Endodermal cell (in vitro differentiated cells): ENCODE results near the gene TREX2. TPM values are rescaled to one million over a fixed set of nuclear protein-coding genes. Genes with fewer than 3 reads are reported as not detected.

Source experiments
- DNase-seq: peaks from one replicate; pipeline ENCODE4 v3.0.0-alpha.2; 2017
- H3K27ac ChIP-seq: 2 replicates; pipeline ENCODE4 v1.5.1; 2013; ENCODE audit warnings: mild to moderate bottlenecking, low read depth, low read length, moderate library complexity
- H3K27me3 ChIP-seq: 2 replicates; pipeline ENCODE4 v1.6.1; 2013; ENCODE audit warnings: mild to moderate bottlenecking, low read length, moderate library complexity; ENCODE audit not compliant: insufficient read depth, control insufficient read depth, poor library complexity, severe bottlenecking
- H3K36me3 ChIP-seq: 2 replicates; pipeline ENCODE4 v1.7.0; 2013; ENCODE audit warnings: mild to moderate bottlenecking, low read length, moderate library complexity; ENCODE audit not compliant: control insufficient read depth, insufficient read depth
- H3K4me1 ChIP-seq: one replicate; pipeline ENCODE4 v1.7.0; 2013; ENCODE audit warnings: low read length; ENCODE audit not compliant: control insufficient read depth, insufficient read depth
- H3K4me3 ChIP-seq: 2 replicates; pipeline ENCODE4 v1.5.1; 2013; ENCODE audit warnings: mild to moderate bottlenecking, low read length, moderate library complexity
- H3K9ac ChIP-seq: 2 replicates; pipeline ENCODE4 v1.6.1; 2013; ENCODE audit warnings: mild to moderate bottlenecking, low read length, moderate library complexity; ENCODE audit not compliant: poor library complexity, severe bottlenecking; ENCODE audit errors: extremely low read depth
- H3K9me3 ChIP-seq: 2 replicates; pipeline ENCODE4 v1.6.1; 2013; ENCODE audit warnings: mild to moderate bottlenecking, low read length, moderate library complexity; ENCODE audit not compliant: control insufficient read depth
- H3K27ac Mint-ChIP-seq: 2 replicates; pipeline ENCODE4 v1.8.0; 2020; ENCODE audit warnings: mixed read lengths
- H3K27me3 Mint-ChIP-seq: 2 replicates; pipeline ENCODE4 v1.8.0; 2021; ENCODE audit warnings: mild to moderate bottlenecking, mixed read lengths; ENCODE audit not compliant: insufficient read depth
- H3K36me3 Mint-ChIP-seq: 2 replicates; pipeline ENCODE4 v1.8.0; 2020; ENCODE audit warnings: low read depth, mixed read lengths
- H3K4me1 Mint-ChIP-seq: 2 replicates; pipeline ENCODE4 v1.8.0; 2020; ENCODE audit warnings: mixed read lengths
- H3K4me3 Mint-ChIP-seq: 2 replicates; pipeline ENCODE4 v1.8.0; 2020; ENCODE audit warnings: mild to moderate bottlenecking, moderate library complexity, mixed read lengths
- H3K9me3 Mint-ChIP-seq: 2 replicates; pipeline ENCODE4 v1.8.0; 2020; ENCODE audit warnings: mild to moderate bottlenecking, mixed read lengths
- CTCF ChIP-seq: fragments of 200-600 bp; sonication (generic); conservative IDR thresholded peaks from 2 replicates; pipeline ENCODE4 v1.5.0; 2021; ENCODE audit warnings: antibody characterized with exemption, mild to moderate bottlenecking
- WGBS, 2 experiments: methylation state at CpG; one replicate each; pipeline versions ENCODE4 v1.1.5 to v1.1.7; 2013; ENCODE audit warnings: missing lambda C conversion rate in 2 of 2, mixed read lengths in 1 of 2; ENCODE audit not compliant: insufficient coverage in 1 of 2, insufficient read length in 1 of 2; 5-methylcytosine and 5-hydroxymethylcytosine counted together
- total RNA-seq, 2 donors: library from RNA; stranded (reverse); fragmentation: NEBNext Ultra II Directional in 1 of 2; extraction: Animal tissue kit (Norgen Biotek cat#: 25700) in 1 of 2; gene quantifications; 2 replicates in 1 of 2; 3 replicates in 1 of 2; pipeline ENCODE4 v1.2.1, GENCODE V29; 2021

Gene TREX2
- total RNA-seq, 2 donors from 2014 or later: 0.35 to 0.70 TPM

GRCh38 chrX:153476666-153477363, 31.0 kb upstream of the TREX2 start:
- H3K27ac Mint-ChIP-seq: no peak overlapping the region
- DNase-seq: no peak
- Histone ChIP-seq H3K9ac (no peak overlapping the region), H3K4me3 (no peak overlapping the region), H3K27ac (no peak overlapping the region), H3K27me3 (peaks cover 9% of the 10 kb centered on the region), H3K4me1 (no peaks in the 10 kb centered on the region), H3K9me3 (no peaks in the 10 kb centered on the region), H3K36me3 (no peaks in the 10 kb centered on the region)
- peaks cover 2% of the 10 kb centered on the region for H3K4me1 Mint-ChIP-seq
- 83% methylated on average over 13 of the region's 16 CpGs; no CpG with 5 or more reads in 1 of the 2 experiments for WGBS, 2 experiments
- H3K9me3 Mint-ChIP-seq: peaks cover 36% of the 10 kb centered on the region
- no peak for TF ChIP-seq CTCF
- H3K4me3 Mint-ChIP-seq: no peak overlapping the region
- peaks cover 19% of the 10 kb centered on the region for H3K27me3 Mint-ChIP-seq
- no peaks in the 10 kb centered on the region for H3K36me3 Mint-ChIP-seq

- Mint-ChIP-seq H3K4me3 (no peak overlapping the region), H3K36me3 (no peaks in the 10 kb centered on the region), H3K27ac (no peak overlapping the region), H3K4me1 (peaks cover 2% of the 10 kb centered on the region), H3K9me3 (peaks cover 44% of the 10 kb centered on the region), H3K27me3 (peaks cover 19% of the 10 kb centered on the region)
- no peak for DNase-seq
- WGBS, 2 experiments: 89% methylated on average over 11 of the region's 11 CpGs; no CpG with 5 or more reads in 1 of the 2 experiments
- TF ChIP-seq CTCF: no peak
- H3K9ac ChIP-seq: no peak overlapping the region
- H3K27ac ChIP-seq: no peak overlapping the region
- H3K4me3 ChIP-seq: no peak overlapping the region
- H3K36me3 ChIP-seq: no peaks in the 10 kb centered on the region
- H3K9me3 ChIP-seq: no peaks in the 10 kb centered on the region
- H3K4me1 ChIP-seq: no peaks in the 10 kb centered on the region
- peaks cover 9% of the 10 kb centered on the region for H3K27me3 ChIP-seq
These were observed 30.0 kb upstream of the TREX2 start for GRCh38 chrX:153475751-153476281.

- Mint-ChIP-seq H3K9me3 (peaks cover 44% of the 10 kb centered on the region), H3K36me3 (no peaks in the 10 kb centered on the region), H3K27me3 (peaks cover 19% of the 10 kb centered on the region), H3K4me1 (peaks cover 2% of the 10 kb centered on the region), H3K4me3 (no peak overlapping the region), H3K27ac (no peak overlapping the region)
- no peak overlapping the region for H3K4me3 ChIP-seq
- no peak overlapping the region for H3K9ac ChIP-seq
- 94% methylated on average over 7 of the region's 7 CpGs; no CpG with 5 or more reads in 1 of the 2 experiments for WGBS, 2 experiments
- no peak overlapping the region for H3K27ac ChIP-seq
- H3K27me3 ChIP-seq: peaks cover 9% of the 10 kb centered on the region
- no peaks in the 10 kb centered on the region for H3K9me3 ChIP-seq
- H3K4me1 ChIP-seq: no peaks in the 10 kb centered on the region
- no peaks in the 10 kb centered on the region for H3K36me3 ChIP-seq
- TF ChIP-seq CTCF: no peak
- DNase-seq: no peak
These were observed 29.4 kb upstream of the TREX2 start for GRCh38 chrX:153475271-153475670.
